HCT116 (cell line): ENCODE data around the gene PTN. TPM values are rescaled to one million over a fixed set of nuclear protein-coding genes. Genes with fewer than 3 reads are reported as not detected.

Experiments
- ATAC-seq: fragments of 200-7000 bp; cut with Tn5 transposase; 2 replicates; pipeline ENCODE4 v1.9.1; 2020; ENCODE audit warnings: mild to moderate bottlenecking, moderate library complexity
- BruUV-seq: library from RNA; stranded (reverse); fragments of 400-500 nt; replicated peaks from 2 replicates; lab custom pipeline; 2021; lab: Mats Ljungman, UMichigan
- CTCF ChIA-PET: fragments of 300-600 bp; sonication (Branson Sonifier 250); formaldehyde crosslinking; loops from one replicate; lab custom pipeline; 2021; ENCODE audit warnings: antibody characterized with exemption; lab: Charles Lee
- POLR2A ChIA-PET: fragments of 300-600, 350-600 bp; sonication (Branson Sonifier 250); formaldehyde crosslinking; loops from one replicate; lab custom pipeline; 2021; ENCODE audit warnings: antibody characterized with exemption; lab: Charles Lee
- RAD21 ChIA-PET, 2 experiments: fragments of 300-600 bp; sonication (Branson Sonifier 250); formaldehyde crosslinking; loops; one replicate each; lab custom pipeline; 2023; ENCODE audit warnings: low total read pairs in 2 of 2; ENCODE audit not compliant: uncharacterized antibody in 2 of 2, unreplicated experiment in 2 of 2, low non-redundant PET in 1 of 2; lab: Charles Lee
- DNase-seq: peaks from one replicate; pipeline ENCODE4 v3.0.0-alpha.2; 2010; ENCODE audit warnings: low read depth, low spot score
- H2AFZ ChIP-seq: fragments of 200-600 bp; shearing (Covaris generic), sonication (generic); 2 replicates; pipeline ENCODE4 v1.6.1; 2017; ENCODE audit warnings: low read depth, mixed run types, mixed read lengths, antibody characterized with exemption, low read length; ENCODE audit not compliant: poor library complexity, severe bottlenecking
- H3K27ac ChIP-seq: 2 replicates; pipeline ENCODE4 v1.5.1; 2012; ENCODE audit warnings: low read depth, low read length
- H3K27me3 ChIP-seq: fragments of 200-600 bp; sonication (generic); 2 replicates; pipeline ENCODE4 v1.6.1; 2016; ENCODE audit warnings: mixed run types, low read length, mixed read lengths; ENCODE audit not compliant: insufficient read depth
- H3K36me3 ChIP-seq, 2 experiments: fragments of 200-500 bp in 1 of 2; fragments of 200-600 bp in 1 of 2; sonication (Bioruptor generic) in 1 of 2; sonication (generic) in 1 of 2; 2 replicates each; pipeline versions ENCODE4 v1.5.1 to v1.6.1; 2014 to 2016; ENCODE audit warnings: low read length in 2 of 2, inconsistent platforms in 1 of 2, mixed read lengths in 1 of 2, mixed run types in 1 of 2; ENCODE audit not compliant: insufficient read depth in 2 of 2, control insufficient read depth in 1 of 2
- H3K4me1 ChIP-seq, 2 experiments: fragments of 200-600 bp in 1 of 2; sonication (generic) in 1 of 2; 2 replicates each; pipeline versions ENCODE4 v1.5.1 to v1.6.1; 2012 to 2017; ENCODE audit warnings: low read length in 2 of 2, inconsistent platforms in 1 of 2, mild to moderate bottlenecking in 1 of 2, mixed read lengths in 1 of 2, mixed run types in 1 of 2, moderate library complexity in 1 of 2; ENCODE audit not compliant: insufficient read depth in 2 of 2, control insufficient read depth in 1 of 2
- H3K4me2 ChIP-seq: fragments of 200-600 bp; sonication (generic); 2 replicates; pipeline ENCODE4 v1.6.1; 2017; ENCODE audit warnings: mixed run types, low read length, mixed read lengths
- H3K4me3 ChIP-seq, 2 experiments: fragments of 200-600 bp in 1 of 2; sonication (generic) in 1 of 2; replicated peaks in 1 of 2; 2 replicates each; pipeline ENCODE4 v1.5.1; 2011 to 2016; ENCODE audit warnings: low read length in 2 of 2, control low read depth in 1 of 2, low read depth in 1 of 2, mild to moderate bottlenecking in 1 of 2, mixed read lengths in 1 of 2, mixed run types in 1 of 2
- H3K79me2 ChIP-seq: fragments of 200-600 bp; sonication (generic); 2 replicates; pipeline ENCODE4 v1.6.1; 2017; ENCODE audit warnings: mild to moderate bottlenecking, mixed run types, low read length, moderate library complexity, mixed read lengths; ENCODE audit not compliant: insufficient read depth
- H3K9ac ChIP-seq: fragments of 200-600 bp; sonication (generic); 2 replicates; pipeline ENCODE4 v1.6.1; 2016; ENCODE audit warnings: low read length, mixed read lengths
- H3K9me2 ChIP-seq: fragments of 200-600 bp; sonication (generic), shearing (Covaris generic); 2 replicates; pipeline ENCODE4 v1.6.1; 2017; ENCODE audit warnings: mixed run types, mild to moderate bottlenecking, moderate library complexity; ENCODE audit not compliant: insufficient read depth
- H3K9me3 ChIP-seq, 2 experiments: fragments of 200-500 bp in 1 of 2; fragments of 200-600 bp in 1 of 2; sonication (Bioruptor generic) in 1 of 2; sonication (generic) in 1 of 2; 2 replicates each; pipeline ENCODE4 v1.6.1; 2014 to 2017; ENCODE audit warnings: low read length in 2 of 2, mixed read lengths in 2 of 2, inconsistent platforms in 1 of 2, low read depth in 1 of 2, mild to moderate bottlenecking in 1 of 2, mixed run types in 1 of 2, moderate library complexity in 1 of 2; ENCODE audit not compliant: control insufficient read depth in 1 of 2, insufficient read depth in 1 of 2
- H4K20me1 ChIP-seq: fragments of 200-600 bp; sonication (generic), shearing (Covaris generic); 2 replicates; pipeline ENCODE4 v1.6.1; 2017; ENCODE audit warnings: mixed run types, mild to moderate bottlenecking, moderate library complexity; ENCODE audit not compliant: insufficient read depth
- CBX3 ChIP-seq: IDR thresholded peaks from 2 replicates; pipeline ENCODE4 v1.6.1; 2012; ENCODE audit warnings: low read depth
- CEBPB ChIP-seq: IDR thresholded peaks from 2 replicates; pipeline ENCODE4 v1.6.1; 2012; ENCODE audit warnings: low read depth
- EGR1 ChIP-seq: IDR thresholded peaks from 2 replicates; pipeline ENCODE4 v1.6.1; 2012; ENCODE audit warnings: low read depth
- ELF1 ChIP-seq: IDR thresholded peaks from 2 replicates; pipeline ENCODE4 v1.6.1; 2012; ENCODE audit warnings: low read depth, borderline replicate concordance
- EZH2 ChIP-seq: fragments of 200-600 bp; sonication (generic); IDR thresholded peaks from 2 replicates; pipeline ENCODE4 v1.6.1; 2017; ENCODE audit warnings: antibody characterized with exemption, mixed run types
- EZH2phosphoT487 ChIP-seq: fragments of 200-600 bp; IDR thresholded peaks from 2 replicates; pipeline ENCODE4 v1.6.1; 2018; ENCODE audit warnings: antibody characterized with exemption, borderline replicate concordance
- MAX ChIP-seq: IDR thresholded peaks from 2 replicates; pipeline ENCODE4 v1.6.1; 2012
- POLR2A ChIP-seq: IDR thresholded peaks from 2 replicates; pipeline ENCODE4 v1.7.0; 2011; ENCODE audit warnings: borderline replicate concordance; ENCODE audit not compliant: insufficient read depth, insufficient read length; ENCODE audit errors: extremely low read depth
- POLR2AphosphoS5 ChIP-seq: IDR thresholded peaks from 2 replicates; pipeline ENCODE4 v1.6.1; 2011; ENCODE audit warnings: mild to moderate bottlenecking, low read depth, low read length, moderate library complexity
- RAD21 ChIP-seq: IDR thresholded peaks from 2 replicates; pipeline ENCODE4 v1.6.1; 2012; ENCODE audit warnings: low read depth, mild to moderate bottlenecking
- REST ChIP-seq: IDR thresholded peaks from 2 replicates; pipeline ENCODE4 v1.6.1; 2012; ENCODE audit warnings: low read depth
- SIN3A ChIP-seq: IDR thresholded peaks from 2 replicates; pipeline ENCODE4 v1.6.1; 2012; ENCODE audit warnings: low read depth
- SP1 ChIP-seq: IDR thresholded peaks from 2 replicates; pipeline ENCODE4 v1.6.1; 2012; ENCODE audit warnings: low read depth
- SRF ChIP-seq: IDR thresholded peaks from 2 replicates; pipeline ENCODE4 v1.6.1; 2012; ENCODE audit warnings: low read depth
- ZFX ChIP-seq: fragments of 450-650 bp; IDR thresholded peaks from 2 replicates; pipeline ENCODE4 v1.6.1; 2017
- ZNF274 ChIP-seq: fragments of 200-500 bp; sonication (Bioruptor generic); IDR thresholded peaks from 2 replicates; pipeline ENCODE4 v1.6.1; 2014; ENCODE audit warnings: mild to moderate bottlenecking, low read depth, low read length, inconsistent platforms
- intact Hi-C: fragments of 100-400 bp; cut with micrococcal nuclease; formaldehyde crosslinking; loops from 2 replicates; pipeline ENCODE4 v1.10.0; 2022
- total RNA-seq: library from RNA; stranded (reverse); gene quantifications from one replicate; pipeline ENCODE4 v1.2.1, GENCODE V29; 2021; ENCODE audit not compliant: unreplicated experiment
- TF ChIP-seq, protein P1 (sequence below): IDR thresholded peaks from 2 replicates; pipeline ENCODE4 v1.6.1; 2011; ENCODE audit warnings: mild to moderate bottlenecking, low read length, moderate library complexity; ENCODE audit not compliant: insufficient replicate concordance; ENCODE audit errors: extremely low read depth
- TF ChIP-seq, protein P2 (sequence below): IDR thresholded peaks from 2 replicates; pipeline ENCODE4 v1.6.1; 2012
- TF ChIP-seq, protein P3 (sequence below), 3 experiments: fragments of 200-600 bp in 1 of 3; sonication (generic) in 1 of 3; IDR thresholded peaks in 2 of 3; conservative IDR thresholded peaks in 1 of 3; 2 replicates each; pipeline ENCODE4 v1.5.1; 2012 to 2017; ENCODE audit warnings: low read depth in 2 of 3, low read length in 2 of 3, antibody characterized with exemption in 1 of 3, borderline replicate concordance in 1 of 3, control low read depth in 1 of 3, mild to moderate bottlenecking in 1 of 3, mixed read lengths in 1 of 3, mixed run types in 1 of 3, moderate library complexity in 1 of 3; ENCODE audit not compliant: insufficient read depth in 1 of 3

Gene PTN
- total RNA-seq, 1 experiment from 2014 or later, result not detected

GRCh38 chr7:137366995-137367394 is 23.5 kb upstream of the PTN start:
- BruUV-seq, result no TSS peak
- CTCF ChIA-PET, result no interaction called here
- intact Hi-C loops, result no loop called here
- Histone ChIP-seq H3K4me3 (no peak overlapping the region), H3K4me2 (no peak overlapping the region), H3K9me2 (no peaks in the 10 kb centered on the region), H4K20me1 (no peaks in the 10 kb centered on the region), H3K27me3 (no peaks in the 10 kb centered on the region), H3K9ac (no peak overlapping the region), H3K79me2 (no peaks in the 10 kb centered on the region), H3K4me1 (no peaks in the 10 kb centered on the region), H3K27ac (no peak overlapping the region), H3K9me3 (peaks cover 13 to 16% of the 10 kb centered on the region in 2 experiments; a peak in 2 of 4 replicates), H3K36me3 (no peaks in the 10 kb centered on the region), H2AFZ (no peak overlapping the region)
- RAD21 ChIA-PET, result no interaction called here
- POLR2A ChIA-PET, result no interaction called here
- no peak for ATAC-seq
- TF ChIP-seq POLR2A (no peak), SRF (no peak), MAX (no peak), SP1 (no peak), SIN3A (no peak), EZH2phosphoT487 (no peak), REST (no peak), EGR1 (no peak), POLR2AphosphoS5 (no peak), ZNF274 (no peak), ELF1 (no peak), RAD21 (no peak), ZFX (no peak), CBX3 (no peak), CEBPB (no peak), EZH2 (no peak)
- TF ChIP-seq, protein P1, sequence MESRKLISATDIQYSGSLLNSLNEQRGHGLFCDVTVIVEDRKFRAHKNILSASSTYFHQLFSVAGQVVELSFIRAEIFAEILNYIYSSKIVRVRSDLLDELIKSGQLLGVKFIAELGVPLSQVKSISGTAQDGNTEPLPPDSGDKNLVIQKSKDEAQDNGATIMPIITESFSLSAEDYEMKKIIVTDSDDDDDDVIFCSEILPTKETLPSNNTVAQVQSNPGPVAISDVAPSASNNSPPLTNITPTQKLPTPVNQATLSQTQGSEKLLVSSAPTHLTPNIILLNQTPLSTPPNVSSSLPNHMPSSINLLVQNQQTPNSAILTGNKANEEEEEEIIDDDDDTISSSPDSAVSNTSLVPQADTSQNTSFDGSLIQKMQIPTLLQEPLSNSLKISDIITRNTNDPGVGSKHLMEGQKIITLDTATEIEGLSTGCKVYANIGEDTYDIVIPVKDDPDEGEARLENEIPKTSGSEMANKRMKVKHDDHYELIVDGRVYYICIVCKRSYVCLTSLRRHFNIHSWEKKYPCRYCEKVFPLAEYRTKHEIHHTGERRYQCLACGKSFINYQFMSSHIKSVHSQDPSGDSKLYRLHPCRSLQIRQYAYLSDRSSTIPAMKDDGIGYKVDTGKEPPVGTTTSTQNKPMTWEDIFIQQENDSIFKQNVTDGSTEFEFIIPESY, result no peak
- TF ChIP-seq, protein P2, sequence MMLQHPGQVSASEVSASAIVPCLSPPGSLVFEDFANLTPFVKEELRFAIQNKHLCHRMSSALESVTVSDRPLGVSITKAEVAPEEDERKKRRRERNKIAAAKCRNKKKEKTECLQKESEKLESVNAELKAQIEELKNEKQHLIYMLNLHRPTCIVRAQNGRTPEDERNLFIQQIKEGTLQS, result no peak
- TF ChIP-seq, protein P3, sequence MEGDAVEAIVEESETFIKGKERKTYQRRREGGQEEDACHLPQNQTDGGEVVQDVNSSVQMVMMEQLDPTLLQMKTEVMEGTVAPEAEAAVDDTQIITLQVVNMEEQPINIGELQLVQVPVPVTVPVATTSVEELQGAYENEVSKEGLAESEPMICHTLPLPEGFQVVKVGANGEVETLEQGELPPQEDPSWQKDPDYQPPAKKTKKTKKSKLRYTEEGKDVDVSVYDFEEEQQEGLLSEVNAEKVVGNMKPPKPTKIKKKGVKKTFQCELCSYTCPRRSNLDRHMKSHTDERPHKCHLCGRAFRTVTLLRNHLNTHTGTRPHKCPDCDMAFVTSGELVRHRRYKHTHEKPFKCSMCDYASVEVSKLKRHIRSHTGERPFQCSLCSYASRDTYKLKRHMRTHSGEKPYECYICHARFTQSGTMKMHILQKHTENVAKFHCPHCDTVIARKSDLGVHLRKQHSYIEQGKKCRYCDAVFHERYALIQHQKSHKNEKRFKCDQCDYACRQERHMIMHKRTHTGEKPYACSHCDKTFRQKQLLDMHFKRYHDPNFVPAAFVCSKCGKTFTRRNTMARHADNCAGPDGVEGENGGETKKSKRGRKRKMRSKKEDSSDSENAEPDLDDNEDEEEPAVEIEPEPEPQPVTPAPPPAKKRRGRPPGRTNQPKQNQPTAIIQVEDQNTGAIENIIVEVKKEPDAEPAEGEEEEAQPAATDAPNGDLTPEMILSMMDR (IDR thresholded peaks at IDR 0.05 in 2 of 3, conservative IDR thresholded peaks at IDR 0.05 in 1 of 3; ENCODE audit: borderline replicate concordance in 1 of 3, insufficient read depth in 1 of 3, low read depth in 2 of 3, low read length in 2 of 3), result no peak
- no peak for DNase-seq
